Measurements from ENCODE around the gene ASIP. TPM values are rescaled to one million over a fixed set of nuclear protein-coding genes. Genes with fewer than 3 reads are reported as not detected.

ASIP gene
- total RNA-seq, 1 donor from 2014 or later: not detected

DNA sequence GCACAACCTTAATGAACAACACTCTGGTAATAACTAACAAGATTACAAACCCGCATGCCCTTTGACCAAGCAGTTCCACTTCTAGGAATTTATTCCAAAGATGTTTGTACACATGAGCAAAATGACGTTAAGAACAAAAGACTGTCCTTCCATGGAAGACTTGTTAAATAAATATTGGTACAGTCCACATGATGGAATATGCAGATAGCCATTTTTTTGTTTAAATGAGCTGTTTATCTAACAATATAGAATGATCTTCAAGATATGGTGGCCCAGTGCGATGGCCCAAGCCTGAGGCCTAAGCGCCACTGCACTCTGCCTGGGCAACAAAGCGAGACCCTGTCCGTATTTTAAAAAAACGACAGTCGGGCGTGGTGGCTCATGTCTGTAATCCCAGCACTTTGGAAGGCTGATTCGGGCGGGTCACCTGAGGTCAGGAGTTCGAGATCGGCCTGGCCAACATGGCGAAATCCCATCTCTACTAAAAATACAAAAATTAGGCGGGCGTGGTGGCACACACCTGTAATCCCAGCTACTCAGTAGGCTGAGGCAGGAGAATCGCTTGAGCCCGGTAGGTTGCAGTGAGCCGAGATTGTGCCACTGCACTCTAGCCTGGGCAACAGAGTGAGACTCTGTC lies 69.4 kb downstream of the ASIP start:
- Mint-ChIP-seq H3K9me3 (ENCODE audit: unreplicated experiment) (no peaks in the 10 kb centered on the region), H3K27ac (ENCODE audit: unreplicated experiment) (no peak overlapping the region), H3K36me3 (ENCODE audit: low read depth, unreplicated experiment) (no peaks in the 10 kb centered on the region), H3K4me1 (ENCODE audit: low read depth, unreplicated experiment) (peaks cover 12% of the 10 kb centered on the region), H3K4me3 (ENCODE audit: unreplicated experiment) (no peak overlapping the region), H3K27me3 (ENCODE audit: low read depth, unreplicated experiment) (peaks cover 13% of the 10 kb centered on the region)
- FAIRE-seq (no peak), DNase-seq (ENCODE audit: low read depth) (no peak)
- Histone ChIP-seq H3K36me3 (ENCODE audit: insufficient read depth, low read length) (no peaks in the 10 kb centered on the region), H3K27me3 (ENCODE audit: insufficient read depth, low read length) (no peaks in the 10 kb centered on the region), H3K79me2 (ENCODE audit: insufficient read depth, low read length) (no peaks in the 10 kb centered on the region), H3K9ac (ENCODE audit: low read length) (no peak overlapping the region), H3K4me3 (ENCODE audit: insufficient read depth, low read depth, low read length) (no peak overlapping the region), H3K4me1 (ENCODE audit: insufficient read depth, low read length) (peaks cover 14% of the 10 kb centered on the region), H3K27ac (ENCODE audit: low read depth, low read length) (no peak overlapping the region), H2AFZ (ENCODE audit: low read depth, low read length) (no peak overlapping the region), H3K4me2 (ENCODE audit: low read length) (no peak overlapping the region), H4K20me1 (ENCODE audit: insufficient read depth, low read length) (no peaks in the 10 kb centered on the region), H3K9me3 (ENCODE audit: insufficient read depth, low read depth, low read length) (no peaks in the 10 kb centered on the region)
- TF ChIP-seq, protein P1, sequence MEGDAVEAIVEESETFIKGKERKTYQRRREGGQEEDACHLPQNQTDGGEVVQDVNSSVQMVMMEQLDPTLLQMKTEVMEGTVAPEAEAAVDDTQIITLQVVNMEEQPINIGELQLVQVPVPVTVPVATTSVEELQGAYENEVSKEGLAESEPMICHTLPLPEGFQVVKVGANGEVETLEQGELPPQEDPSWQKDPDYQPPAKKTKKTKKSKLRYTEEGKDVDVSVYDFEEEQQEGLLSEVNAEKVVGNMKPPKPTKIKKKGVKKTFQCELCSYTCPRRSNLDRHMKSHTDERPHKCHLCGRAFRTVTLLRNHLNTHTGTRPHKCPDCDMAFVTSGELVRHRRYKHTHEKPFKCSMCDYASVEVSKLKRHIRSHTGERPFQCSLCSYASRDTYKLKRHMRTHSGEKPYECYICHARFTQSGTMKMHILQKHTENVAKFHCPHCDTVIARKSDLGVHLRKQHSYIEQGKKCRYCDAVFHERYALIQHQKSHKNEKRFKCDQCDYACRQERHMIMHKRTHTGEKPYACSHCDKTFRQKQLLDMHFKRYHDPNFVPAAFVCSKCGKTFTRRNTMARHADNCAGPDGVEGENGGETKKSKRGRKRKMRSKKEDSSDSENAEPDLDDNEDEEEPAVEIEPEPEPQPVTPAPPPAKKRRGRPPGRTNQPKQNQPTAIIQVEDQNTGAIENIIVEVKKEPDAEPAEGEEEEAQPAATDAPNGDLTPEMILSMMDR (IDR thresholded peaks at IDR 0.05; ENCODE audit: insufficient read depth, low read depth, low read length): no peak
- TF ChIP-seq EZH2 (IDR thresholded peaks at IDR 0.05; ENCODE audit: insufficient read depth, low read length): no peak

DNA sequence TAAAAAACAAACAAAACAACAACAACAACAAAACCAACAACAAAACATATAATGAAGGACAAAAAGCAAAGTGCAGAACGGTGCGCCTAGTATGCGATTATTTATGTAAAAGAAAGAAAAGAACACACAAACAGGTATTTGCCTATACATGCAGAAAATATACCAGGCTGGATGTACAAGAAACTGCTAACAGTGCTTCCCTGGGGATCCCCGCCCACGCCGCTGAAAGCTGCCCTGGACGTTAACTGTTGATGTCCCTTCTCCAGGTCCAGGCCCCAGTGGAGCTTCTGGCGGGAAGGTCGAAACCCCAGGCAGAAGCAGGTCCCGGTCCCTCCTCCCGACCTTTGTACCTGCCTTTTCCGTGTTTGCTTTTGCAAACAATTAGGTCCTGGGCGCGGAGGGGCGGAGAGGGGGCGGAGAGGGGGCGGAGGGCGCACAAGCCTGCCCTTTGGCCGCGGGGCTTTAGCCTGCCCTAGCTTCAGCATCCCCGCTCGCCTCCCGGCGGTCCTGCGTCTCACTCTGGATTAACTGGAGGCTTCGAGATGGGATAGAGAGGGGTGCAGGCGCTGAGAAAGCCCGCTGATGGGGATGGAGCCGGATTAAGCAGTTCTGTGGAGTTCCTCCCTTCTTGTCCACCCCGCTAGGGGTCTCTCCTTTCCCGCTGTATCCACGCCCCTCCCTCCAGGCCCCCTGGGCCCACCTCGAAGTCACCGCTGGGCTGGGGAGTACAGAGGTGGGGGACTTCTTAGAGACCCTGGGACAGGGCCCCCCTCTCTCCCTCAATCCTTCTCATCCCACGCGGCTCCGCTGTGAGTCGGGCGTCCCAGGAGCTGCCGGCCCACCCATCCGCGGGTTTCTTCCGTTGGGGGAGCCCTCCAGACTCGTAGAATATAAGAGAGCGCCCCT lies 70.1 kb downstream of the ASIP start:
- Histone ChIP-seq H3K4me3 (ENCODE audit: insufficient read depth, low read depth, low read length) (peak overlapping the region; percentile 27), H3K36me3 (ENCODE audit: insufficient read depth, low read length) (no peaks in the 10 kb centered on the region), H3K27me3 (ENCODE audit: insufficient read depth, low read length) (no peaks in the 10 kb centered on the region), H3K79me2 (ENCODE audit: insufficient read depth, low read length) (no peaks in the 10 kb centered on the region), H2AFZ (ENCODE audit: low read depth, low read length) (peak overlapping the region; percentile 65), H3K9ac (ENCODE audit: low read length) (peak overlapping the region; percentile 24), H3K9me3 (ENCODE audit: insufficient read depth, low read depth, low read length) (no peaks in the 10 kb centered on the region), H3K27ac (ENCODE audit: low read depth, low read length) (no peak overlapping the region), H3K4me2 (ENCODE audit: low read length) (peak overlapping the region; percentile 74), H4K20me1 (ENCODE audit: insufficient read depth, low read length) (no peaks in the 10 kb centered on the region), H3K4me1 (ENCODE audit: insufficient read depth, low read length) (peaks cover 14% of the 10 kb centered on the region)
- FAIRE-seq (no peak), DNase-seq (ENCODE audit: low read depth) (no peak)
- Mint-ChIP-seq H3K9me3 (ENCODE audit: unreplicated experiment) (no peaks in the 10 kb centered on the region), H3K27me3 (ENCODE audit: low read depth, unreplicated experiment) (peaks cover 13% of the 10 kb centered on the region), H3K36me3 (ENCODE audit: low read depth, unreplicated experiment) (no peaks in the 10 kb centered on the region), H3K4me1 (ENCODE audit: low read depth, unreplicated experiment) (peaks cover 12% of the 10 kb centered on the region), H3K27ac (ENCODE audit: unreplicated experiment) (no peak overlapping the region), H3K4me3 (ENCODE audit: unreplicated experiment) (no peak overlapping the region)
- TF ChIP-seq EZH2 (IDR thresholded peaks at IDR 0.05; ENCODE audit: insufficient read depth, low read length): no peak
- TF ChIP-seq, protein P1 (IDR thresholded peaks at IDR 0.05; ENCODE audit: insufficient read depth, low read depth, low read length): no peak
